Superior temporal gyrus (tissue), 1 donor: ENCODE data around the gene BTF3L4.
A peak's percentile ranks its signal among the peaks of the same experiment; 100 is the strongest.

ENCODE experiments used
- DNase-seq: peaks from one replicate; pipeline ENCODE4 v3.0.0-alpha.2; 2016; ENCODE audit errors: extremely low spot score

BTF3L4 gene

GRCh38 chr1:52123622-52124021 is 67.5 kb downstream of the BTF3L4 start:
- DNase-seq, result no peak

DNA sequence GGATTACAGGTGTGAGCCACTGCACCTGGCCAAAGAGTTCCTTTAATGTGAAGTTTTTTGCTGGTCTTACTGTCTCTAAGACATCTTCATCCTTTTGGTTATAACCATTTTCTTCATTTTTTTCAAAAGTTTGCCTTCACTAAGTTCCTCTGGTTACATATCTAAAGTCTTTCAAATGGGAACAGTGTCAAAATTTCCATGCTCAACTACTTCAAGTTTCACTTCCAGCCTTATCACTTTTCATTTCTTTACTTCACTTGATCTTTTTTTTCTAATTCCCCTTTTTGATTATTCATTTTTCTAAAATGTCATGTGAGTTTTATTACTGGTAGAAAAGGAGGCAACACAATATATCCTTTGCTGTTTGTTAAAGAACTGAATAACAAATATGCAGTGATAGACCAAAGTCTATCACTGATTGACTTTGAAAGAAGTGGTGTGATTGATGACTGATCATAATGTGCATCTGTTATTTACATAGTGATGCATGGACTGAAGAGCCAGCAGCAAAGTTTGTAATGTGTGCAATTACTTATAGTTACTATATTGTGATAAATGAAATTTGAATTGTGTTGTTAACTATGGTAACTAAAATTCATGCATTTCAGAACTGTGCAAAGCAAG is 69.8 kb downstream of the BTF3L4 start:
- no peak for DNase-seq

DNA sequence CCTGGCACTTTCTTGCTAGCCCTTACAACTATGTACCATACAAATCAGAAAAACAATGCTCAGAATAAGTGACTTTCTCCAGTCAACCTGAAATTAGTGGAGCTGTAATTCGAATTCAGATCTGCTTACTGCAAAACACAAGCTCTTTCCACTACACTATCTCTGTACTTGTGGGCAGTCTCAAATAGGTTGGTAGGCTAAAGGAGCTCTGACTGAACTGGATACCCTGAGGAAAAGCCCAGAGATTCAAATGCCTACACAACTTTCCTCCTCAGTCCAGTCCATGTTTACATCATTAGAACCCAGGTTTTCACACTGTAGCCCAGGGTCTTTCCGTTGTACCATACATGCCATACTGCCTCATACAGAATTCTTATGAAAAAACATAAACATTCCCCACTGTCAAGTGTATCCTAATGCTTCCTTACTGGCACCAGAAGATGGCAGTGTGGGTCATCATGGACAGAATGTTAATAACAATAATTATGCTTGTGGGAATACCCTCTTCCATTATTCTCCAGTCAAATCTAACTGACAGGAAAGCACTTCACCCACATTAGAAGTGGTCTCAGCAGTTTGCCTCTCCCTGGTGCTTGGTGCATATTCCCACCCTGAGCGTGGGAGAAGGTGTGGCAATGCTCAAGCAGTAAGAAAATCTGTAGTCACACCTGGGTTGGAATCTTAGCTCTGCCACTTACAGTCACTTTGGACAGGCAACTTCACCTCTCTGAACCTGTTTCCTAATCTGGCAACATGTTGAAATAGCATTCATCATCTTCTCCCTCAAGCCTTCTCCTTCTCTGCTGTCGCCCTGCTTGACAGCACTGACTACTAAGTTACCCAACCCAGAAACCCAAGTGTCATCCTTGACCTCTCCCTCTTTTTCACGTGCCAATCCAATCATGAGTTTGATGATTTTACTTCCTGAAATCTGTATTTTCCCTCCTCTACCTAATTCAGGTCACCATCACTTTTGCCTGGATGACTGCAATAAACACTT is 71.4 kb downstream of the BTF3L4 start:
- peak; percentile 66 for DNase-seq

DNA sequence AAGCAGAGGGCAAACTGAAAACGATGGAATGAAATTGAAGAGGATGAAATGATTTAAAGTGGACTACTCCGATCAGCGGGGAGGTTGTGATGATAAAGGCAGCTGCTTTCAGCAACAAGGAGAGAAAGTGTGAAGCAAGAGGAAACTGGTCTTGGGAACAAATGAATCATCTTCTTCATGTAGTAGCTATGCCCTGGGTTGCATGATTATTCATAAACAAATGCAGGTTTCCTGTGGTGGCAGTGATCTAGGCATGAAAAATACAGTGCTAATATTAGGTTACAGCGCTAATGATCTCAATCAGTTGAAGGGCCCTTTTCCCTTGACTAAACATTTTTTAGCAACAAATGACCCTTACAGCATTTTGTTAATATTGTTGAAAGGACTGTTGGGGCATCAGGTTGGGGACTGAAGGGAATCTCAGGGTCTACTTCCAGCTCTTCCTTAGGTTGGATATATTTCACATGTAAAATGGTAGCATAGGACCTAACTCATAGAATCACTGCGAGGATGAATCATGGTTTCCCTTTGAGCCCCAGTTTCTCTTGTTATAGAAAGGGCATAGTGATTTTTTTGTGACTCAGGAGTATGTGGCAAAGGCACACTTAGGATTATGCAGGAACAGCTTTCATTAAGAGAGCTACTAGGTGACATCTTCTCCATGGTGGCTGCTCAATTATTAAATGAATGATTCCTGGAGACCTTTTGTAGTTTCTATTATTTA is 83.9 kb downstream of the BTF3L4 start:
- peak; percentile 61 for DNase-seq
